Psoas muscle (tissue), 8 donors: ENCODE measurements around the gene NEDD4. TPM values are rescaled to one million over a fixed set of nuclear protein-coding genes. Genes with fewer than 3 reads are reported as not detected.
"Not testable (repeated sequence)": the region's sequence is repeated elsewhere in the genome, so short reads cannot be mapped to it uniquely, and the experiment has no call there.

Experiments
- ATAC-seq, 4 donors: fragments of 200-7000 bp; cut with Tn5 transposase; one replicate each; pipeline ENCODE4 v1.9.1; 2020; ENCODE audit warnings: moderate library complexity in 3 of 4, mild to moderate bottlenecking in 2 of 4
- DNase-seq, 2 donors: peaks; one replicate each; pipeline ENCODE4 v3.0.0-alpha.2; 2020
- H3K27ac ChIP-seq: fragments of 200-600 bp; one replicate; pipeline ENCODE4 v1.8.0; 2022
- H3K27me3 ChIP-seq, 3 donors: fragments of 200-600 bp in 1 of 3; one replicate each; pipeline versions ENCODE4 v1.6.1 to v1.8.0; 2013 to 2022; ENCODE audit warnings: low read length in 2 of 3, mild to moderate bottlenecking in 2 of 3, moderate library complexity in 1 of 3; ENCODE audit not compliant: insufficient read depth in 3 of 3
- H3K36me3 ChIP-seq, 2 donors: fragments of 200-600 bp in 1 of 2; one replicate each; pipeline versions ENCODE4 v1.6.1 to v1.8.0; 2013 to 2022; ENCODE audit warnings: low read depth in 1 of 2, mild to moderate bottlenecking in 1 of 2, moderate library complexity in 1 of 2; ENCODE audit not compliant: insufficient read depth in 1 of 2
- H3K4me1 ChIP-seq: fragments of 200-600 bp; one replicate; pipeline ENCODE4 v1.8.0; 2022
- H3K4me3 ChIP-seq: fragments of 200-600 bp; one replicate; pipeline ENCODE4 v1.8.0; 2022; ENCODE audit warnings: mild to moderate bottlenecking
- H3K9me3 ChIP-seq: fragments of 200-600 bp; one replicate; pipeline ENCODE4 v1.8.0; 2022
- CTCF ChIP-seq: fragments of 200-600 bp; IDR thresholded peaks from one replicate; pipeline ENCODE4 v1.8.0; 2022; ENCODE audit warnings: antibody characterized with exemption
- WGBS, 3 donors: extraction: QIAGEN DNeasy Blood & Tissue Kit; methylation state at CpG; one replicate each; pipeline versions ENCODE4 v1.1.6 to v1.1.7; 2013; 5-methylcytosine and 5-hydroxymethylcytosine counted together
- intact Hi-C, 2 donors: fragments of 100-400 bp; cut with DNase I; formaldehyde crosslinking; loops; one replicate each; pipeline versions ENCODE4 v1.11.0 to v1.14.2; 2022
- polyA plus RNA-seq, 3 donors: library from polyadenylated mRNA; stranded (reverse); fragments of 200-250 nt; gene quantifications; one replicate each; pipeline ENCODE4 v1.2.3, GENCODE V29; 2013
- total RNA-seq, 4 donors: library from RNA; stranded (reverse); fragmentation: NEBNext Ultra II Directional in 2 of 4; extraction: Animal tissue kit (Norgen Biotek cat#: 25700) in 2 of 4; gene quantifications; one replicate each; pipeline versions ENCODE4 v1.2.1 to v1.2.4, GENCODE V29; 2021 to 2023
- donor health status: healthy with polysubstance abuse.
- donor health status: DM: no; HTN: no; CAD: no; lungs with moderate emphysema.
- donor health status: Bipolar disorder and iron deficiency.
- donor health status: healthy.
- donor health status: DM: yes; HTN: yes; CAD: no.
- donor health status: DM: no; HTN: no; CAD: no.
- donor health status: DM: no; HTN: no; CAD: no.
- donor health status: DM: yes; HTN: yes; CAD: no.

NEDD4 gene
- total and polyA plus RNA-seq, 7 donors, result 36.2 to 145 (median 94.5) TPM

GRCh38 chr15:56032373-56032772 is 39.0 kb upstream of the NEDD4 start:
- Histone ChIP-seq H3K4me3 (no peak overlapping the region), H3K27ac (no peak overlapping the region), H3K27me3 (no peaks in the 10 kb centered on the region), H3K36me3 (no peaks in the 10 kb centered on the region), H3K4me1 (no peaks in the 10 kb centered on the region), H3K9me3 (no peaks in the 10 kb centered on the region)
- no peak for TF ChIP-seq CTCF
- WGBS, 3 donors, result 91 to 96% (median 93%) methylated on average over 1 of the region's 1 CpG
- no peak for ATAC-seq
- intact Hi-C loops, result no loop called here
- DNase-seq, result no peak

GRCh38 chr15:56031836-56032235 is 38.4 kb upstream of the NEDD4 start:
- Histone ChIP-seq H3K36me3 (no peaks in the 10 kb centered on the region), H3K4me1 (no peaks in the 10 kb centered on the region), H3K4me3 (no peak overlapping the region), H3K9me3 (no peaks in the 10 kb centered on the region), H3K27ac (no peak overlapping the region), H3K27me3 (no peaks in the 10 kb centered on the region)
- intact Hi-C loops, result no loop called here
- ATAC-seq (no peak), DNase-seq (no peak)
- WGBS, 3 donors, result 69 to 73% (median 73%) methylated on average over 6 of the region's 6 CpGs
- TF ChIP-seq CTCF, result no peak

- no peak for TF ChIP-seq CTCF
- Histone ChIP-seq H3K9me3 (no peaks in the 10 kb centered on the region), H3K4me3 (no peak overlapping the region), H3K36me3 (no peaks in the 10 kb centered on the region), H3K27me3 (no peaks in the 10 kb centered on the region), H3K27ac (no peak overlapping the region), H3K4me1 (no peaks in the 10 kb centered on the region)
- no peak for DNase-seq
- 78 to 82% (median 81%) methylated on average over 4 of the region's 4 CpGs for WGBS, 3 donors
- ATAC-seq, result no peak
- intact Hi-C loops, result no loop called here
These were observed 38.0 kb upstream of the NEDD4 start for GRCh38 chr15:56031402-56031801.

- TF ChIP-seq CTCF, result no peak
- H3K36me3 ChIP-seq, result no peaks in the 10 kb centered on the region
- no peak for DNase-seq
- 90 to 92% (median 91%) methylated on average over 2 of the region's 2 CpGs for WGBS, 3 donors
- no peak overlapping the region for H3K4me3 ChIP-seq
- H3K4me1 ChIP-seq, result no peaks in the 10 kb centered on the region
- no peaks in the 10 kb centered on the region for H3K9me3 ChIP-seq
- no peaks in the 10 kb centered on the region for H3K27me3 ChIP-seq
- intact Hi-C loops, result no loop called here
- no peak overlapping the region for H3K27ac ChIP-seq
- no peak for ATAC-seq
These were observed 35.0 kb upstream of the NEDD4 start for GRCh38 chr15:56028430-56028829.

GRCh38 chr15:56023160-56023559 is 29.7 kb upstream of the NEDD4 start:
- H3K9me3 ChIP-seq, intact Hi-C loops, H3K4me3 ChIP-seq, DNase-seq, H3K27ac ChIP-seq, H3K27me3 ChIP-seq, ATAC-seq, H3K36me3 ChIP-seq, H3K4me1 ChIP-seq: not testable (repeated sequence)
- 88 to 90% (median 88%) methylated on average over 7 of the region's 7 CpGs for WGBS, 3 donors
